Liver (tissue), 3 donors: ENCODE measurements around the gene TOMT.

Experiments
- ATF3 ChIP-seq: IDR thresholded peaks from 2 replicates; pipeline ENCODE4 v1.6.1; 2016; ENCODE audit warnings: antibody characterized with exemption
- GABPA ChIP-seq, 2 donors: IDR thresholded peaks in 1 of 2; conservative IDR thresholded peaks in 1 of 2; 2 replicates each; pipeline ENCODE4 v1.6.1; 2016; ENCODE audit warnings: antibody characterized with exemption in 2 of 2, mild to moderate bottlenecking in 1 of 2, moderate library complexity in 1 of 2
- HNF4G ChIP-seq: IDR thresholded peaks from 2 replicates; pipeline ENCODE4 v1.6.1; 2016; ENCODE audit warnings: antibody characterized with exemption
- JUND ChIP-seq, 2 donors: IDR thresholded peaks; 2 replicates each; pipeline ENCODE4 v1.6.1; 2016; ENCODE audit warnings: antibody characterized with exemption in 2 of 2
- NR2F2 ChIP-seq: IDR thresholded peaks from 2 replicates; pipeline ENCODE4 v1.6.1; 2016; ENCODE audit warnings: antibody characterized with exemption
- RAD21 ChIP-seq, 2 donors: IDR thresholded peaks; 2 replicates each; pipeline ENCODE4 v1.6.1; 2016; ENCODE audit warnings: antibody characterized with exemption in 2 of 2, mild to moderate bottlenecking in 2 of 2
- TAF1 ChIP-seq: conservative IDR thresholded peaks from 2 replicates; pipeline ENCODE4 v1.6.1; 2016; ENCODE audit warnings: antibody characterized with exemption, mild to moderate bottlenecking
- TF ChIP-seq, protein P1 (sequence below): fragments of 150-350 bp; IDR thresholded peaks from 2 replicates; pipeline ENCODE4 v1.5.1; 2017; ENCODE audit warnings: improper control_type of control experiment, low read depth, low read length; ENCODE audit not compliant: missing input control
- donor health status: healthy.
- donor health status: healthy.

DNA sequence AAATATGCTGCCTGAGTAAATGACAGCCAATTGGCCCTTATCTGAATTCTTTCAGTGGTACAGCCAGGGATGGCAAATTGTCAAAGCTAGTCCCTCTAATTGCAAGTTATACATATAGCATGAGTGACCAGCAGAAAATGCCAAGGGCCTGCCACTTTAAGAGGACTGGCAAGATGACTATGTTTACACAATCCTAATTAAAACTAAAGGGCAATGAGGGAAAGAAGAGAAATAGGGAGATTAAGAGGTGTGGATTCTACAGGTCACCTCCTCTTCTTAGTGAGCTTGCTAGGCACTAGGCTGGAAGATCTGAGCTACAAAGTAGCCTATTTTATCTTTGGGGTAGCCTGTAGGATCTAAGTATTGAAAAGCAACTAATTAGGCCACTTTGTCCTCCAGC is 38.9 kb upstream of the TOMT start:
- TF ChIP-seq, protein P1, sequence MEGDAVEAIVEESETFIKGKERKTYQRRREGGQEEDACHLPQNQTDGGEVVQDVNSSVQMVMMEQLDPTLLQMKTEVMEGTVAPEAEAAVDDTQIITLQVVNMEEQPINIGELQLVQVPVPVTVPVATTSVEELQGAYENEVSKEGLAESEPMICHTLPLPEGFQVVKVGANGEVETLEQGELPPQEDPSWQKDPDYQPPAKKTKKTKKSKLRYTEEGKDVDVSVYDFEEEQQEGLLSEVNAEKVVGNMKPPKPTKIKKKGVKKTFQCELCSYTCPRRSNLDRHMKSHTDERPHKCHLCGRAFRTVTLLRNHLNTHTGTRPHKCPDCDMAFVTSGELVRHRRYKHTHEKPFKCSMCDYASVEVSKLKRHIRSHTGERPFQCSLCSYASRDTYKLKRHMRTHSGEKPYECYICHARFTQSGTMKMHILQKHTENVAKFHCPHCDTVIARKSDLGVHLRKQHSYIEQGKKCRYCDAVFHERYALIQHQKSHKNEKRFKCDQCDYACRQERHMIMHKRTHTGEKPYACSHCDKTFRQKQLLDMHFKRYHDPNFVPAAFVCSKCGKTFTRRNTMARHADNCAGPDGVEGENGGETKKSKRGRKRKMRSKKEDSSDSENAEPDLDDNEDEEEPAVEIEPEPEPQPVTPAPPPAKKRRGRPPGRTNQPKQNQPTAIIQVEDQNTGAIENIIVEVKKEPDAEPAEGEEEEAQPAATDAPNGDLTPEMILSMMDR = no peak
- TF ChIP-seq JUND (IDR thresholded peaks at IDR 0.05) = no peak
- no peak for TF ChIP-seq HNF4G
- no peak for TF ChIP-seq TAF1
- TF ChIP-seq RAD21 (IDR thresholded peaks at IDR 0.05) = no peak
- no peak for TF ChIP-seq NR2F2
- TF ChIP-seq ATF3 = no peak
- no peak for TF ChIP-seq GABPA (IDR thresholded peaks at IDR 0.05 in 1 of 2, conservative IDR thresholded peaks at IDR 0.05 in 1 of 2)
